GM21526 (cell line): Measurements from ENCODE around the gene ZNF692.
"Not testable (repeated sequence)": the region's sequence is repeated elsewhere in the genome, so short reads cannot be mapped to it uniquely, and the experiment has no call there.

Experiments
- ATAC-seq: cut with Tn5 transposase; IDR thresholded peaks from one replicate; pipeline ENCODE4 v1.9.1; 2021; ENCODE audit warnings: moderate library complexity; ENCODE audit not compliant: unreplicated experiment, low FRiP score

The ZNF692 gene

GRCh38 chr1:248811514-248812490 lies 47.1 kb downstream of the ZNF692 start:
- no peak for ATAC-seq

GRCh38 chr1:248810727-248811513 lies 48.0 kb downstream of the ZNF692 start:
- no peak for ATAC-seq

- ATAC-seq: no peak
Observed at GRCh38 chr1:248810000-248810726, 48.7 kb downstream of the ZNF692 start.

- ATAC-seq: no peak
Observed at GRCh38 chr1:248808876-248809275, 50.0 kb downstream of the ZNF692 start.

GRCh38 chr1:248807067-248807737 lies 51.7 kb downstream of the ZNF692 start:
- peak; percentile 55 for ATAC-seq

GRCh38 chr1:248805876-248806275 lies 53.0 kb downstream of the ZNF692 start:
- ATAC-seq: no peak

GRCh38 chr1:248804771-248805681 lies 53.9 kb downstream of the ZNF692 start:
- ATAC-seq: peak; percentile 92

GRCh38 chr1:248803501-248803900 lies 55.4 kb downstream of the ZNF692 start:
- ATAC-seq: not testable (repeated sequence)

- no peak for ATAC-seq
Observed at GRCh38 chr1:248802454-248802853, 56.4 kb downstream of the ZNF692 start.

- ATAC-seq: no peak
Observed at GRCh38 chr1:248800459-248800858, 58.4 kb downstream of the ZNF692 start.
